PC-9 (cell line): Measurements from ENCODE around the gene SCAF11.

Source experiments
- CTCF ChIP-seq: fragments of 200-600 bp; sonication (generic); conservative IDR thresholded peaks from 2 replicates; pipeline ENCODE4 v1.6.1; 2017; ENCODE audit warnings: mixed run types, antibody characterized with exemption, mild to moderate bottlenecking, moderate library complexity
- EZH2 ChIP-seq: fragments of 200-600 bp; sonication (generic); IDR thresholded peaks from 2 replicates; pipeline ENCODE4 v1.8.0; 2017; ENCODE audit warnings: antibody characterized with exemption, low read depth

GRCh38 chr12:45909041-45909713 is 81.2 kb downstream of the SCAF11 start:
- no peak for TF ChIP-seq CTCF
- no peak for TF ChIP-seq EZH2
